ENCODE data around the gene CFLAR. TPM values are rescaled to one million over a fixed set of nuclear protein-coding genes. Genes with fewer than 3 reads are reported as not detected.

CFLAR gene
- total and polyA plus RNA-seq, 9 of the 15 experiments (the other 6 are each of a cell fraction or from before 2014, with no cell fraction given) = 27.5 to 102 (median 54.0) TPM

DNA sequence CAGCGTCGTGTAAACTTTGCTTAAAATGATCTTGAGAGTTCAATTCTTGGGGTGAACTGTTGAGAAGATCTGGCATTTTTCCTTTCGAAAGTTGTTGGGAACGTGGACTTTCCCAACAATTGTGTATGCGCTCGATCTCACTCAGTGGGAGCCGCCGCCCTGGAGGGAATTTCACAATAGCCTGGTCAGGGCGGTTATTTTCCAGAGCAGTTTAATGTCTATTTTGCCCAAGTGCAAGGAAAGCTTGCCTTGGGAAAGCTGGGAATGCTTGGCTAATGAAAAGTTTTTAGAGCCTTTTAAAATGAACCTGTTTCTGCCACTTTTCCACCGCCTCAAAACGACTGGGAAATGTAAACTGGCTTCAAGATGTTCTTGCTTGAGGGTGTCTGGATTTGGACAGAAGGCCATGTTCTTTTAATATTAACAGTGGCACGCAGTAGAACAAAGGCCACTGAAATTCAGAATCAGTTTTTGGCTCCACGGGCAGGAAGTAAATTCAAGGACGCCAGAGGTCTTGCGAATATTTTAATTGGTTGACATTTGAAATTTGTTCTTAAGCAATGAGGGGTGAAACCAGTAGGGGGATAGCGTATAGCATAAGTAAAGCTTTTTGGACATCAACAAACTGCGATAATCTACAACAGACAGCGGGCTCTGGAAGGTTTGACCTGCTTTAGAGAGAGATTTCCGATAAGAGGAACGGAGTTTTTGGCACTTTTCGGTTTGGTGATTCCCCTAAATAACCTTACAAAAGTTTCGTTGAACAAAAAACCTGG lies 1.2 kb downstream of the CFLAR start (continued):
- TF ChIP-seq ELF1 (tag; IDR thresholded peaks at IDR 0.05) (peak; percentile 64; the same call in 1 of the 2 replicates), JUNB (CRISPR knock-in tag; conservative IDR thresholded peaks at IDR 0.05) (no peak), NR2C2 (CRISPR knock-in tag; IDR thresholded peaks at IDR 0.05) (no peak), NR2C2 (tag; IDR thresholded peaks at IDR 0.05) (peak; percentile 15; the same call in 1 of the 2 replicates), NCOR1 (IDR thresholded peaks at IDR 0.05) (0 out of 2 replicates have a peak, but pooled peaks have one; percentile 14), CXXC5 (CRISPR knock-in tag; IDR thresholded peaks at IDR 0.05) (no peak), MIER1 (IDR thresholded peaks at IDR 0.05; ENCODE audit: low read depth) (no peak), PYGO2 (tag; IDR thresholded peaks at IDR 0.05) (no peak), GABPA (tag; conservative IDR thresholded peaks at IDR 0.05; ENCODE audit: low read depth) (peak; percentile 76), KLF10 (CRISPR knock-in tag; IDR thresholded peaks at IDR 0.05) (no peak), RAD51 (IDR thresholded peaks at IDR 0.05; ENCODE audit: borderline replicate concordance, low read depth) (no peak), DPF2 (IDR thresholded peaks at IDR 0.05) (peak; percentile 44; the same call in 1 of the 2 replicates), CLOCK (CRISPR knock-in tag; IDR thresholded peaks at IDR 0.05; ENCODE audit: borderline replicate concordance) (no peak), ZNF76 (CRISPR knock-in tag; IDR thresholded peaks at IDR 0.05; ENCODE audit: borderline replicate concordance) (0 out of 2 replicates have a peak, but pooled peaks have one; percentile 14), TCF3 (CRISPR knock-in tag; IDR thresholded peaks at IDR 0.05) (peak; percentile 19; the same call in 1 of the 2 replicates), LCOR (CRISPR knock-in tag; IDR thresholded peaks at IDR 0.05) (no peak; the same call in 1 of the 2 replicates), ARID1B (IDR thresholded peaks at IDR 0.05) (peak; percentile 51; the same call in 1 of the 2 replicates), ELF2 (CRISPR knock-in tag; IDR thresholded peaks at IDR 0.05) (no peak), RBM39 (optimal IDR thresholded peaks at IDR 0.05; ENCODE audit: low read depth, low read length) (no peak), ZNF384 (IDR thresholded peaks at IDR 0.05; ENCODE audit: low read depth, low read length) (no peak)
- TF ChIP-seq, protein P1, sequence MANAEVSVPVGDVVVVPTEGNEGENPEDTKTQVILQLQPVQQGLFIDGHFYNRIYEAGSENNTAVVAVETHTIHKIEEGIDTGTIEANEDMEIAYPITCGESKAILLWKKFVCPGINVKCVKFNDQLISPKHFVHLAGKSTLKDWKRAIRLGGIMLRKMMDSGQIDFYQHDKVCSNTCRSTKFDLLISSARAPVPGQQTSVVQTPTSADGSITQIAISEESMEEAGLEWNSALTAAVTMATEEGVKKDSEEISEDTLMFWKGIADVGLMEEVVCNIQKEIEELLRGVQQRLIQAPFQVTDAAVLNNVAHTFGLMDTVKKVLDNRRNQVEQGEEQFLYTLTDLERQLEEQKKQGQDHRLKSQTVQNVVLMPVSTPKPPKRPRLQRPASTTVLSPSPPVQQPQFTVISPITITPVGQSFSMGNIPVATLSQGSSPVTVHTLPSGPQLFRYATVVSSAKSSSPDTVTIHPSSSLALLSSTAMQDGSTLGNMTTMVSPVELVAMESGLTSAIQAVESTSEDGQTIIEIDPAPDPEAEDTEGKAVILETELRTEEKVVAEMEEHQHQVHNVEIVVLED (CRISPR knock-in tag; IDR thresholded peaks at IDR 0.05) = no peak
- TF ChIP-seq, protein P2, sequence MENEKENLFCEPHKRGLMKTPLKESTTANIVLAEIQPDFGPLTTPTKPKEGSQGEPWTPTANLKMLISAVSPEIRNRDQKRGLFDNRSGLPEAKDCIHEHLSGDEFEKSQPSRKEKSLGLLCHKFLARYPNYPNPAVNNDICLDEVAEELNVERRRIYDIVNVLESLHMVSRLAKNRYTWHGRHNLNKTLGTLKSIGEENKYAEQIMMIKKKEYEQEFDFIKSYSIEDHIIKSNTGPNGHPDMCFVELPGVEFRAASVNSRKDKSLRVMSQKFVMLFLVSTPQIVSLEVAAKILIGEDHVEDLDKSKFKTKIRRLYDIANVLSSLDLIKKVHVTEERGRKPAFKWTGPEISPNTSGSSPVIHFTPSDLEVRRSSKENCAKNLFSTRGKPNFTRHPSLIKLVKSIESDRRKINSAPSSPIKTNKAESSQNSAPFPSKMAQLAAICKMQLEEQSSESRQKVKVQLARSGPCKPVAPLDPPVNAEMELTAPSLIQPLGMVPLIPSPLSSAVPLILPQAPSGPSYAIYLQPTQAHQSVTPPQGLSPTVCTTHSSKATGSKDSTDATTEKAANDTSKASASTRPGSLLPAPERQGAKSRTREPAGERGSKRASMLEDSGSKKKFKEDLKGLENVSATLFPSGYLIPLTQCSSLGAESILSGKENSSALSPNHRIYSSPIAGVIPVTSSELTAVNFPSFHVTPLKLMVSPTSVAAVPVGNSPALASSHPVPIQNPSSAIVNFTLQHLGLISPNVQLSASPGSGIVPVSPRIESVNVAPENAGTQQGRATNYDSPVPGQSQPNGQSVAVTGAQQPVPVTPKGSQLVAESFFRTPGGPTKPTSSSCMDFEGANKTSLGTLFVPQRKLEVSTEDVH (IDR thresholded peaks at IDR 0.05; ENCODE audit: low read depth, partially characterized antibody) = no peak

Measured in K562 (cell line).